ENCODE measurements around the gene ITPRID2. TPM values are rescaled to one million over a fixed set of nuclear protein-coding genes. Genes with fewer than 3 reads are reported as not detected.
A peak's percentile ranks its signal among the peaks of the same experiment; 100 is the strongest.

Gene ITPRID2
- total and polyA plus RNA-seq, 2 of the 8 experiments (the other 6 are each of a cell fraction or from before 2014, with no cell fraction given) = 1.9 to 12.6 TPM

DNA sequence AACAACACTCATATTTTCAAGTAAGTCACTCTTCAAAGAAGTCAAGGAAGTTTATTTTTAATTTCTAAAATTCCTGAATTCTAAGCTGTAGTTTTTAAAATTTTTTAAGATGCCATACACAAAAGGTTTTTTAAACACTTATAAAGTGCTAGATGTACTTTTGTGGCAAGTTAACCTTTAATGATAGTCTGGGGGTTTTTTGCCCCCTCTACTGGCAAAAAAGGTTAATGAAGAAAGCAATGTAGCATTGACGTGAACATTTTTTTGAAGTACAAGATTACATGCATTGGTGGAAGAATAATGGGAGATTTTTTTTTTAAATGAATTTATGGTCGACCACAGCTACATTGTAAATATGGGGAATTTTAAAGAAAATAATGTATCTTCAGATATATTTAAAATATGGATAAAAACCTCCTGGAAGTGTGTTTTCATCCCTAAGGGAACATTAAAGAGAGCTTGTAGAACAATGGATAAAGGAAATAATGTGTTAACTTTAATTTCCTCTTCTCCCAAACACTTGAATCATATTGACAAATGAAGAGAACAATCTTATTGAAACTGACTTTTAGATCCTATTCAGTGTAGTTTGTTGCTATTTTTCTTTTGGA lies 12.6 kb downstream of the ITPRID2 start (continued):
- TF ChIP-seq, protein P1, sequence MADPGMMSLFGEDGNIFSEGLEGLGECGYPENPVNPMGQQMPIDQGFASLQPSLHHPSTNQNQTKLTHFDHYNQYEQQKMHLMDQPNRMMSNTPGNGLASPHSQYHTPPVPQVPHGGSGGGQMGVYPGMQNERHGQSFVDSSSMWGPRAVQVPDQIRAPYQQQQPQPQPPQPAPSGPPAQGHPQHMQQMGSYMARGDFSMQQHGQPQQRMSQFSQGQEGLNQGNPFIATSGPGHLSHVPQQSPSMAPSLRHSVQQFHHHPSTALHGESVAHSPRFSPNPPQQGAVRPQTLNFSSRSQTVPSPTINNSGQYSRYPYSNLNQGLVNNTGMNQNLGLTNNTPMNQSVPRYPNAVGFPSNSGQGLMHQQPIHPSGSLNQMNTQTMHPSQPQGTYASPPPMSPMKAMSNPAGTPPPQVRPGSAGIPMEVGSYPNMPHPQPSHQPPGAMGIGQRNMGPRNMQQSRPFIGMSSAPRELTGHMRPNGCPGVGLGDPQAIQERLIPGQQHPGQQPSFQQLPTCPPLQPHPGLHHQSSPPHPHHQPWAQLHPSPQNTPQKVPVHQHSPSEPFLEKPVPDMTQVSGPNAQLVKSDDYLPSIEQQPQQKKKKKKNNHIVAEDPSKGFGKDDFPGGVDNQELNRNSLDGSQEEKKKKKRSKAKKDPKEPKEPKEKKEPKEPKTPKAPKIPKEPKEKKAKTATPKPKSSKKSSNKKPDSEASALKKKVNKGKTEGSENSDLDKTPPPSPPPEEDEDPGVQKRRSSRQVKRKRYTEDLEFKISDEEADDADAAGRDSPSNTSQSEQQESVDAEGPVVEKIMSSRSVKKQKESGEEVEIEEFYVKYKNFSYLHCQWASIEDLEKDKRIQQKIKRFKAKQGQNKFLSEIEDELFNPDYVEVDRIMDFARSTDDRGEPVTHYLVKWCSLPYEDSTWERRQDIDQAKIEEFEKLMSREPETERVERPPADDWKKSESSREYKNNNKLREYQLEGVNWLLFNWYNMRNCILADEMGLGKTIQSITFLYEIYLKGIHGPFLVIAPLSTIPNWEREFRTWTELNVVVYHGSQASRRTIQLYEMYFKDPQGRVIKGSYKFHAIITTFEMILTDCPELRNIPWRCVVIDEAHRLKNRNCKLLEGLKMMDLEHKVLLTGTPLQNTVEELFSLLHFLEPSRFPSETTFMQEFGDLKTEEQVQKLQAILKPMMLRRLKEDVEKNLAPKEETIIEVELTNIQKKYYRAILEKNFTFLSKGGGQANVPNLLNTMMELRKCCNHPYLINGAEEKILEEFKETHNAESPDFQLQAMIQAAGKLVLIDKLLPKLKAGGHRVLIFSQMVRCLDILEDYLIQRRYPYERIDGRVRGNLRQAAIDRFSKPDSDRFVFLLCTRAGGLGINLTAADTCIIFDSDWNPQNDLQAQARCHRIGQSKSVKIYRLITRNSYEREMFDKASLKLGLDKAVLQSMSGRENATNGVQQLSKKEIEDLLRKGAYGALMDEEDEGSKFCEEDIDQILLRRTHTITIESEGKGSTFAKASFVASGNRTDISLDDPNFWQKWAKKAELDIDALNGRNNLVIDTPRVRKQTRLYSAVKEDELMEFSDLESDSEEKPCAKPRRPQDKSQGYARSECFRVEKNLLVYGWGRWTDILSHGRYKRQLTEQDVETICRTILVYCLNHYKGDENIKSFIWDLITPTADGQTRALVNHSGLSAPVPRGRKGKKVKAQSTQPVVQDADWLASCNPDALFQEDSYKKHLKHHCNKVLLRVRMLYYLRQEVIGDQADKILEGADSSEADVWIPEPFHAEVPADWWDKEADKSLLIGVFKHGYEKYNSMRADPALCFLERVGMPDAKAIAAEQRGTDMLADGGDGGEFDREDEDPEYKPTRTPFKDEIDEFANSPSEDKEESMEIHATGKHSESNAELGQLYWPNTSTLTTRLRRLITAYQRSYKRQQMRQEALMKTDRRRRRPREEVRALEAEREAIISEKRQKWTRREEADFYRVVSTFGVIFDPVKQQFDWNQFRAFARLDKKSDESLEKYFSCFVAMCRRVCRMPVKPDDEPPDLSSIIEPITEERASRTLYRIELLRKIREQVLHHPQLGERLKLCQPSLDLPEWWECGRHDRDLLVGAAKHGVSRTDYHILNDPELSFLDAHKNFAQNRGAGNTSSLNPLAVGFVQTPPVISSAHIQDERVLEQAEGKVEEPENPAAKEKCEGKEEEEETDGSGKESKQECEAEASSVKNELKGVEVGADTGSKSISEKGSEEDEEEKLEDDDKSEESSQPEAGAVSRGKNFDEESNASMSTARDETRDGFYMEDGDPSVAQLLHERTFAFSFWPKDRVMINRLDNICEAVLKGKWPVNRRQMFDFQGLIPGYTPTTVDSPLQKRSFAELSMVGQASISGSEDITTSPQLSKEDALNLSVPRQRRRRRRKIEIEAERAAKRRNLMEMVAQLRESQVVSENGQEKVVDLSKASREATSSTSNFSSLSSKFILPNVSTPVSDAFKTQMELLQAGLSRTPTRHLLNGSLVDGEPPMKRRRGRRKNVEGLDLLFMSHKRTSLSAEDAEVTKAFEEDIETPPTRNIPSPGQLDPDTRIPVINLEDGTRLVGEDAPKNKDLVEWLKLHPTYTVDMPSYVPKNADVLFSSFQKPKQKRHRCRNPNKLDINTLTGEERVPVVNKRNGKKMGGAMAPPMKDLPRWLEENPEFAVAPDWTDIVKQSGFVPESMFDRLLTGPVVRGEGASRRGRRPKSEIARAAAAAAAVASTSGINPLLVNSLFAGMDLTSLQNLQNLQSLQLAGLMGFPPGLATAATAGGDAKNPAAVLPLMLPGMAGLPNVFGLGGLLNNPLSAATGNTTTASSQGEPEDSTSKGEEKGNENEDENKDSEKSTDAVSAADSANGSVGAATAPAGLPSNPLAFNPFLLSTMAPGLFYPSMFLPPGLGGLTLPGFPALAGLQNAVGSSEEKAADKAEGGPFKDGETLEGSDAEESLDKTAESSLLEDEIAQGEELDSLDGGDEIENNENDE (IDR thresholded peaks at IDR 0.05; ENCODE audit: insufficient replicate concordance, low read length) = no peak
- TF ChIP-seq, protein P2, sequence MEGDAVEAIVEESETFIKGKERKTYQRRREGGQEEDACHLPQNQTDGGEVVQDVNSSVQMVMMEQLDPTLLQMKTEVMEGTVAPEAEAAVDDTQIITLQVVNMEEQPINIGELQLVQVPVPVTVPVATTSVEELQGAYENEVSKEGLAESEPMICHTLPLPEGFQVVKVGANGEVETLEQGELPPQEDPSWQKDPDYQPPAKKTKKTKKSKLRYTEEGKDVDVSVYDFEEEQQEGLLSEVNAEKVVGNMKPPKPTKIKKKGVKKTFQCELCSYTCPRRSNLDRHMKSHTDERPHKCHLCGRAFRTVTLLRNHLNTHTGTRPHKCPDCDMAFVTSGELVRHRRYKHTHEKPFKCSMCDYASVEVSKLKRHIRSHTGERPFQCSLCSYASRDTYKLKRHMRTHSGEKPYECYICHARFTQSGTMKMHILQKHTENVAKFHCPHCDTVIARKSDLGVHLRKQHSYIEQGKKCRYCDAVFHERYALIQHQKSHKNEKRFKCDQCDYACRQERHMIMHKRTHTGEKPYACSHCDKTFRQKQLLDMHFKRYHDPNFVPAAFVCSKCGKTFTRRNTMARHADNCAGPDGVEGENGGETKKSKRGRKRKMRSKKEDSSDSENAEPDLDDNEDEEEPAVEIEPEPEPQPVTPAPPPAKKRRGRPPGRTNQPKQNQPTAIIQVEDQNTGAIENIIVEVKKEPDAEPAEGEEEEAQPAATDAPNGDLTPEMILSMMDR (IDR thresholded peaks at IDR 0.05; ENCODE audit: control extremely low read depth in 1 of 3, insufficient read depth in 1 of 3, low read depth in 1 of 3, low read length in 3 of 3) = peak in 2 of 3 experiments; percentile 29 to 58; a peak in 2 of 4 replicates

Measured in H1 (cell line).